DOHH2 (cell line): Measurements from ENCODE around the gene DNER.

ENCODE experiments used
- H3F3A ChIP-seq: fragments of 200-600 bp; sonication (generic), shearing (Covaris generic); 2 replicates; pipeline ENCODE4 v1.6.0; 2016; ENCODE audit warnings: antibody characterized with exemption, mild to moderate bottlenecking; ENCODE audit not compliant: control insufficient read depth, insufficient read depth
- H3K27ac ChIP-seq: fragments of 200-600 bp; sonication (generic); 2 replicates; pipeline ENCODE4 v1.5.1; 2014; ENCODE audit warnings: low read depth, mild to moderate bottlenecking, low read length, moderate library complexity
- H3K27me3 ChIP-seq: fragments of 200-600 bp; sonication (generic); 2 replicates; pipeline ENCODE4 v1.6.1; 2014; ENCODE audit warnings: mild to moderate bottlenecking, low read length, mixed read lengths; ENCODE audit not compliant: control insufficient read depth
- H3K36me3 ChIP-seq: fragments of 200-600 bp; sonication (generic); 2 replicates; pipeline ENCODE4 v1.6.1; 2014; ENCODE audit warnings: mild to moderate bottlenecking, low read length, moderate library complexity, mixed read lengths; ENCODE audit not compliant: control insufficient read depth
- H3K4me1 ChIP-seq: fragments of 200-600 bp; sonication (generic); 2 replicates; pipeline ENCODE4 v1.6.1; 2014; ENCODE audit warnings: mild to moderate bottlenecking, low read length, mixed read lengths; ENCODE audit not compliant: control insufficient read depth
- H3K4me2 ChIP-seq: fragments of 200-600 bp; sonication (generic); 2 replicates; pipeline ENCODE4 v1.6.0; 2014; ENCODE audit warnings: mild to moderate bottlenecking, low read length, moderate library complexity
- H3K4me3 ChIP-seq: fragments of 200-600 bp; sonication (generic); 2 replicates; pipeline ENCODE4 v1.5.1; 2014; ENCODE audit warnings: mild to moderate bottlenecking, low read length, mixed read lengths
- H3K79me2 ChIP-seq: fragments of 200-600 bp; sonication (generic); 2 replicates; pipeline ENCODE4 v1.6.1; 2014; ENCODE audit warnings: mild to moderate bottlenecking, low read length, mixed read lengths; ENCODE audit not compliant: control insufficient read depth
- H3K9me2 ChIP-seq: fragments of 200-600 bp; sonication (generic); replicated peaks from 2 replicates; pipeline ENCODE4 v1.6.1; 2014; ENCODE audit warnings: mild to moderate bottlenecking, low read length, mixed read lengths; ENCODE audit not compliant: control insufficient read depth
- H3K9me3 ChIP-seq: fragments of 200-600 bp; sonication (generic); 2 replicates; pipeline ENCODE4 v1.6.1; 2014; ENCODE audit warnings: antibody characterized with exemption, low read length, mixed read lengths; ENCODE audit not compliant: control insufficient read depth, insufficient read depth
- H4K20me1 ChIP-seq: fragments of 200-600 bp; sonication (generic); 2 replicates; pipeline ENCODE4 v1.6.0; 2014; ENCODE audit warnings: low read depth, mild to moderate bottlenecking, antibody characterized with exemption, low read length, moderate library complexity; ENCODE audit not compliant: control insufficient read depth, insufficient read depth
- CTCF ChIP-seq: fragments of 200-600 bp; sonication (generic); IDR thresholded peaks from one replicate; pipeline ENCODE4 v1.5.1; 2014; ENCODE audit warnings: antibody characterized with exemption, mild to moderate bottlenecking, low read depth, low read length; ENCODE audit not compliant: poor library complexity, severe bottlenecking
- EZH2phosphoT487 ChIP-seq: fragments of 200-600 bp; sonication (generic); IDR thresholded peaks from 2 replicates; pipeline ENCODE4 v1.6.1; 2017; ENCODE audit warnings: borderline replicate concordance, mild to moderate bottlenecking, antibody characterized with exemption, low read length, moderate library complexity, mixed read lengths

DNER gene

GRCh38 chr2:229445501-229446211 lies 268.7 kb downstream of the DNER start:
- Histone ChIP-seq H3K27ac (no peak overlapping the region), H3K4me1 (no peaks in the 10 kb centered on the region), H3K9me2 (no peaks in the 10 kb centered on the region), H3K4me2 (no peak overlapping the region), H3K27me3 (peaks cover 7% of the 10 kb centered on the region; the same call in 1 of the 2 replicates), H3K4me3 (no peak overlapping the region), H3K79me2 (no peaks in the 10 kb centered on the region), H3F3A (no peaks in the 10 kb centered on the region), H4K20me1 (no peaks in the 10 kb centered on the region), H3K36me3 (no peaks in the 10 kb centered on the region), H3K9me3 (no peaks in the 10 kb centered on the region)
- TF ChIP-seq CTCF, result no peak
- TF ChIP-seq EZH2phosphoT487, result no peak

GRCh38 chr2:229445019-229445418 lies 269.3 kb downstream of the DNER start:
- no peak overlapping the region for H3K4me2 ChIP-seq
- peaks cover 10% of the 10 kb centered on the region; the same call in 1 of the 2 replicates for H3K27me3 ChIP-seq

GRCh38 chr2:229443546-229444268 lies 270.6 kb downstream of the DNER start:
- no peaks in the 10 kb centered on the region for H3K9me2 ChIP-seq
- no peaks in the 10 kb centered on the region for H3K79me2 ChIP-seq
- H3K9me3 ChIP-seq, result no peaks in the 10 kb centered on the region
- no peaks in the 10 kb centered on the region for H3F3A ChIP-seq
- no peaks in the 10 kb centered on the region for H4K20me1 ChIP-seq
- no peak overlapping the region for H3K4me3 ChIP-seq
- no peak overlapping the region for H3K27ac ChIP-seq
- H3K27me3 ChIP-seq, result peaks cover 13% of the 10 kb centered on the region; the same call in 1 of the 2 replicates
- no peaks in the 10 kb centered on the region for H3K4me1 ChIP-seq
- TF ChIP-seq CTCF, result no peak
- TF ChIP-seq EZH2phosphoT487, result no peak
- no peaks in the 10 kb centered on the region for H3K36me3 ChIP-seq
- H3K4me2 ChIP-seq, result no peak overlapping the region

More at GRCh38 chr2:229445019-229445418, 269.3 kb downstream of the DNER start:
- no peaks in the 10 kb centered on the region for H3K9me3 ChIP-seq
- H3F3A ChIP-seq, result no peaks in the 10 kb centered on the region
- H3K36me3 ChIP-seq, result no peaks in the 10 kb centered on the region
- TF ChIP-seq CTCF, result no peak
- TF ChIP-seq EZH2phosphoT487, result no peak
- no peaks in the 10 kb centered on the region for H3K4me1 ChIP-seq
- H3K79me2 ChIP-seq, result no peaks in the 10 kb centered on the region
- no peaks in the 10 kb centered on the region for H3K9me2 ChIP-seq
- H4K20me1 ChIP-seq, result no peaks in the 10 kb centered on the region
- H3K27ac ChIP-seq, result no peak overlapping the region
- H3K4me3 ChIP-seq, result no peak overlapping the region
